Measurements from ENCODE around the gene SLC27A1. TPM values are rescaled to one million over a fixed set of nuclear protein-coding genes. Genes with fewer than 3 reads are reported as not detected.
A peak's percentile ranks its signal among the peaks of the same experiment; 100 is the strongest.

SLC27A1 gene
- total RNA-seq, 1 donor from 2014 or later, result 9.1 TPM

- Histone ChIP-seq H3K4me3 (ENCODE audit: low read depth, low read length) (no peak overlapping the region), H3K36me3 (ENCODE audit: control insufficient read depth, insufficient read depth, low read length) (no peaks in the 10 kb centered on the region), H3K27me3 (ENCODE audit: control insufficient read depth, insufficient read depth, low read length) (peaks cover 5% of the 10 kb centered on the region)
- no peak for DNase-seq (ENCODE audit: low read depth)
- TF ChIP-seq, protein P1, sequence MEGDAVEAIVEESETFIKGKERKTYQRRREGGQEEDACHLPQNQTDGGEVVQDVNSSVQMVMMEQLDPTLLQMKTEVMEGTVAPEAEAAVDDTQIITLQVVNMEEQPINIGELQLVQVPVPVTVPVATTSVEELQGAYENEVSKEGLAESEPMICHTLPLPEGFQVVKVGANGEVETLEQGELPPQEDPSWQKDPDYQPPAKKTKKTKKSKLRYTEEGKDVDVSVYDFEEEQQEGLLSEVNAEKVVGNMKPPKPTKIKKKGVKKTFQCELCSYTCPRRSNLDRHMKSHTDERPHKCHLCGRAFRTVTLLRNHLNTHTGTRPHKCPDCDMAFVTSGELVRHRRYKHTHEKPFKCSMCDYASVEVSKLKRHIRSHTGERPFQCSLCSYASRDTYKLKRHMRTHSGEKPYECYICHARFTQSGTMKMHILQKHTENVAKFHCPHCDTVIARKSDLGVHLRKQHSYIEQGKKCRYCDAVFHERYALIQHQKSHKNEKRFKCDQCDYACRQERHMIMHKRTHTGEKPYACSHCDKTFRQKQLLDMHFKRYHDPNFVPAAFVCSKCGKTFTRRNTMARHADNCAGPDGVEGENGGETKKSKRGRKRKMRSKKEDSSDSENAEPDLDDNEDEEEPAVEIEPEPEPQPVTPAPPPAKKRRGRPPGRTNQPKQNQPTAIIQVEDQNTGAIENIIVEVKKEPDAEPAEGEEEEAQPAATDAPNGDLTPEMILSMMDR (IDR thresholded peaks at IDR 0.05; ENCODE audit: insufficient read depth, low read length, poor library complexity, severe bottlenecking), result no peak
Measured at GRCh38 chr19:17431417-17431816, 38.9 kb upstream of the SLC27A1 start.

DNA sequence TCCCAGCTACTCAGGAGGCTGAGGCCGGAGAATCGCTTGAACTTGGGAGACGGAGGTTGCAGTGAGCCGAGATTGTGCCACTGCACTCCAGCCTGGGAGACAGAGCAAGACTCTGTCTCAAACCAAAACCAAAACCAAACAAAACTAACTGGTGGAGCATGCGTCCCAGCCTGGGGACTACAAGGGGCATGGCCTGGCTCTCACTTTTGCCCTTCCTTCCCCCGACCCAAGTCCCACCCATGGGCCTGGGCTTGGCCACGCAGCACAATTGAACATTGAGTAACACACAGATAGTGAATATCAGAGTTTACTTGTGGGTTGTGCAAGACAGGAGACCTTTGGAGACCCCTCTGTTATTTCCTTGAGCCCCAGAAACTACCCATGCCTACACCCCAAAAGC, 35.1 kb upstream of the SLC27A1 start:
- Histone ChIP-seq H3K36me3 (ENCODE audit: control insufficient read depth, insufficient read depth, low read length) (no peaks in the 10 kb centered on the region), H3K4me3 (ENCODE audit: low read depth, low read length) (no peak overlapping the region), H3K27me3 (ENCODE audit: control insufficient read depth, insufficient read depth, low read length) (peaks cover 2% of the 10 kb centered on the region)
- no peak for DNase-seq (ENCODE audit: low read depth)
- TF ChIP-seq, protein P1 (IDR thresholded peaks at IDR 0.05; ENCODE audit: insufficient read depth, low read length, poor library complexity, severe bottlenecking), result no peak

- no peak for DNase-seq (ENCODE audit: low read depth)
- Histone ChIP-seq H3K36me3 (ENCODE audit: control insufficient read depth, insufficient read depth, low read length) (no peaks in the 10 kb centered on the region), H3K4me3 (ENCODE audit: low read depth, low read length) (no peak overlapping the region), H3K27me3 (ENCODE audit: control insufficient read depth, insufficient read depth, low read length) (peaks cover 2% of the 10 kb centered on the region)
- TF ChIP-seq, protein P1 (IDR thresholded peaks at IDR 0.05; ENCODE audit: insufficient read depth, low read length, poor library complexity, severe bottlenecking), result no peak
Measured at GRCh38 chr19:17436094-17436873, 34.0 kb upstream of the SLC27A1 start.

- DNase-seq (ENCODE audit: low read depth), result no peak
- Histone ChIP-seq H3K36me3 (ENCODE audit: control insufficient read depth, insufficient read depth, low read length) (no peaks in the 10 kb centered on the region), H3K4me3 (ENCODE audit: low read depth, low read length) (no peak overlapping the region), H3K27me3 (ENCODE audit: control insufficient read depth, insufficient read depth, low read length) (peaks cover 2% of the 10 kb centered on the region)
- TF ChIP-seq, protein P1 (IDR thresholded peaks at IDR 0.05; ENCODE audit: insufficient read depth, low read length, poor library complexity, severe bottlenecking), result no peak
Measured at GRCh38 chr19:17436874-17437267, 33.5 kb upstream of the SLC27A1 start.

GRCh38 chr19:17441241-17442021, 28.9 kb upstream of the SLC27A1 start:
- TF ChIP-seq, protein P1 (IDR thresholded peaks at IDR 0.05; ENCODE audit: insufficient read depth, low read length, poor library complexity, severe bottlenecking), result peak; percentile 47
- H3K36me3 ChIP-seq (ENCODE audit: control insufficient read depth, insufficient read depth, low read length), result no peaks in the 10 kb centered on the region
- peaks cover 2% of the 10 kb centered on the region for H3K27me3 ChIP-seq (ENCODE audit: control insufficient read depth, insufficient read depth, low read length)
- DNase-seq (ENCODE audit: low read depth), result peak; percentile 41
- no peak overlapping the region for H3K4me3 ChIP-seq (ENCODE audit: low read depth, low read length)

Measured in kidney epithelial cell (primary cell).